Activated CD4-positive, alpha-beta T cell treated with anti-CD3 and anti-CD28 coated beads for 36 hours (primary cell): Measurements from ENCODE around the gene CRYGS. TPM values are rescaled to one million over a fixed set of nuclear protein-coding genes. Genes with fewer than 3 reads are reported as not detected.

Experiments
- ATAC-seq: fragments of 200-7000 bp; cut with Tn5 transposase; one replicate; pipeline ENCODE4 v1.10.0; 2021; ENCODE audit warnings: mild to moderate bottlenecking, moderate library complexity
- CTCF ChIA-PET: fragments of 350-600 bp; sonication (Branson Sonifier 250); formaldehyde crosslinking; loops from one replicate; lab custom pipeline; 2021; ENCODE audit warnings: antibody characterized with exemption; lab: Charles Lee
- POLR2A ChIA-PET: fragments of 350-600 bp; sonication (Branson Sonifier 250); formaldehyde crosslinking; loops from one replicate; lab custom pipeline; 2021; ENCODE audit warnings: antibody characterized with exemption, inconsistent platforms; lab: Charles Lee
- DNase-seq: peaks from one replicate; pipeline ENCODE4 v3.0.0-alpha.2; 2020
- H3K27ac Mint-ChIP-seq: one replicate; pipeline ENCODE4 v1.8.0; 2021; ENCODE audit warnings: mixed read lengths
- H3K27me3 Mint-ChIP-seq: one replicate; pipeline ENCODE4 v1.8.0; 2021; ENCODE audit warnings: mixed read lengths
- H3K36me3 Mint-ChIP-seq: one replicate; pipeline ENCODE4 v1.8.0; 2021; ENCODE audit warnings: low read depth, mixed read lengths
- H3K4me1 Mint-ChIP-seq: one replicate; pipeline ENCODE4 v1.8.0; 2021; ENCODE audit warnings: mixed read lengths
- H3K4me3 Mint-ChIP-seq: one replicate; pipeline ENCODE4 v1.8.0; 2021; ENCODE audit warnings: mild to moderate bottlenecking, moderate library complexity, mixed read lengths
- H3K9me3 Mint-ChIP-seq: one replicate; pipeline ENCODE4 v1.8.0; 2021; ENCODE audit warnings: low read depth, mixed read lengths
- intact Hi-C, 2 experiments: fragments of 100-400 bp; cut with DNase I in 1 of 2; cut with micrococcal nuclease in 1 of 2; formaldehyde crosslinking; loops; one replicate each; pipeline versions ENCODE4 v1.14.2 to v1.15.1; 2022 to 2024; cut with DNase I, micrococcal nuclease
- total RNA-seq, 2 experiments: library from RNA; stranded (reverse); gene quantifications; one replicate each; pipeline ENCODE4 v1.2.3, GENCODE V29; 2021

CRYGS gene
- total RNA-seq, 2 experiments from 2014 or later = 1.6 to 1.7 TPM

GRCh38 chr3:186520431-186520830 lies 23.7 kb downstream of the CRYGS start:
- ChIA-PET POLR2A (interaction anchor here (1.5 kb wide), 1 partner anchor 12 kb away, joined by 4 read pairs; no protein-coding TSS in a partner anchor), CTCF (interaction anchor here (0.6 to 5.5 kb wide), 8 partner anchors 8 to 698 kb away, joined by 3 to 59 read pairs (median 4); no protein-coding TSS in a partner anchor)
- peak overlapping the region; percentile 71 for H3K27ac Mint-ChIP-seq
- no peak for DNase-seq
- no peak overlapping the region for H3K4me3 Mint-ChIP-seq
- peaks cover 4% of the 10 kb centered on the region for H3K36me3 Mint-ChIP-seq
- intact Hi-C loops = no loop called here
- no peak for ATAC-seq
- H3K9me3 Mint-ChIP-seq = peaks cover 6% of the 10 kb centered on the region
- peaks cover 67% of the 10 kb centered on the region for H3K4me1 Mint-ChIP-seq
- no peaks in the 10 kb centered on the region for H3K27me3 Mint-ChIP-seq

GRCh38 chr3:186519021-186519658 lies 25.0 kb downstream of the CRYGS start:
- CTCF ChIA-PET = interaction anchor here (0.6 to 5.5 kb wide), 11 partner anchors 8 to 302 kb away, joined by 3 to 59 read pairs (median 4); no protein-coding TSS in a partner anchor
- POLR2A ChIA-PET = interaction anchor here (0.7 to 2.0 kb wide), 6 partner anchors 13 to 581 kb away, joined by 3 to 27 read pairs (median 4); partner anchors contain the start of genes DNAJB11 and TRA2B
- no peaks in the 10 kb centered on the region for H3K27me3 Mint-ChIP-seq
- intact Hi-C loops = no loop called here
- H3K4me3 Mint-ChIP-seq = peak overlapping the region; percentile 36
- peaks cover 4% of the 10 kb centered on the region for H3K36me3 Mint-ChIP-seq
- peak overlapping the region; percentile 93 for H3K27ac Mint-ChIP-seq
- ATAC-seq (peak; percentile 68), DNase-seq (peak; percentile 84)
- peaks cover 6% of the 10 kb centered on the region for H3K9me3 Mint-ChIP-seq
- H3K4me1 Mint-ChIP-seq = peaks cover 80% of the 10 kb centered on the region

- intact Hi-C loops = no loop called here
- Mint-ChIP-seq H3K36me3 (peaks cover 4% of the 10 kb centered on the region), H3K4me1 (peaks cover 93% of the 10 kb centered on the region), H3K4me3 (no peak overlapping the region), H3K27ac (peak overlapping the region; percentile 38), H3K27me3 (no peaks in the 10 kb centered on the region), H3K9me3 (peaks cover 6% of the 10 kb centered on the region)
- ChIA-PET POLR2A (interaction anchor here (1.2 kb wide), 1 partner anchor 15 kb away, joined by 3 read pairs; no protein-coding TSS in a partner anchor), CTCF (interaction anchor here (0.5 to 5.5 kb wide), 8 partner anchors 10 to 267 kb away, joined by 3 to 59 read pairs (median 4); no protein-coding TSS in a partner anchor)
- peak; percentile 41 for DNase-seq
- no peak for ATAC-seq
Observed at GRCh38 chr3:186517218-186517617, 27.0 kb downstream of the CRYGS start.

GRCh38 chr3:186516646-186517045 lies 27.5 kb downstream of the CRYGS start:
- peaks cover 95% of the 10 kb centered on the region for H3K4me1 Mint-ChIP-seq
- no peaks in the 10 kb centered on the region for H3K27me3 Mint-ChIP-seq
- no peak overlapping the region for H3K4me3 Mint-ChIP-seq
- POLR2A ChIA-PET = interaction anchor here (1.2 kb wide), 1 partner anchor 16 kb away, joined by 3 read pairs; no protein-coding TSS in a partner anchor
- ATAC-seq = no peak
- no peak overlapping the region for H3K27ac Mint-ChIP-seq
- peaks cover 4% of the 10 kb centered on the region for H3K36me3 Mint-ChIP-seq
- CTCF ChIA-PET = interaction anchor here (0.5 to 5.5 kb wide), 7 partner anchors 10 to 266 kb away, joined by 3 to 59 read pairs (median 4); no protein-coding TSS in a partner anchor
- intact Hi-C loops = no loop called here
- H3K9me3 Mint-ChIP-seq = peaks cover 6% of the 10 kb centered on the region
- no peak for DNase-seq

GRCh38 chr3:186515125-186515524 lies 29.1 kb downstream of the CRYGS start:
- Mint-ChIP-seq H3K4me1 (peaks cover 95% of the 10 kb centered on the region), H3K27me3 (no peaks in the 10 kb centered on the region), H3K9me3 (peaks cover 6% of the 10 kb centered on the region), H3K27ac (peak overlapping the region; percentile 79), H3K4me3 (no peak overlapping the region), H3K36me3 (peaks cover 4% of the 10 kb centered on the region)
- DNase-seq (peak; percentile 56), ATAC-seq (no peak)
- intact Hi-C loops = loop anchor here in 1 of 2 experiments (2.0 kb wide), 1 partner anchor 96 kb away; no protein-coding TSS in a partner anchor
- CTCF ChIA-PET = interaction anchor here (0.6 to 1.2 kb wide), 3 partner anchors 14 to 279 kb away, joined by 3 to 5 read pairs (median 4); no protein-coding TSS in a partner anchor
- POLR2A ChIA-PET = no interaction called here

GRCh38 chr3:186514296-186515002 lies 29.7 kb downstream of the CRYGS start:
- Mint-ChIP-seq H3K4me1 (peaks cover 95% of the 10 kb centered on the region), H3K9me3 (peaks cover 6% of the 10 kb centered on the region), H3K4me3 (no peak overlapping the region), H3K27ac (peak overlapping the region; percentile 79), H3K27me3 (no peaks in the 10 kb centered on the region), H3K36me3 (peaks cover 4% of the 10 kb centered on the region)
- DNase-seq (peak; percentile 67), ATAC-seq (peak; percentile 67)
- intact Hi-C loops = loop anchor here (1.0 to 5.0 kb wide), 5 partner anchors 20 to 368 kb away; no protein-coding TSS in a partner anchor
- ChIA-PET CTCF (interaction anchor here (0.7 to 1.6 kb wide), 3 partner anchors 19 to 264 kb away, joined by 3 to 11 read pairs (median 3); no protein-coding TSS in a partner anchor), POLR2A (no interaction called here)

GRCh38 chr3:186513386-186513785 lies 30.8 kb downstream of the CRYGS start:
- ChIA-PET CTCF (interaction anchor here (0.7 to 1.6 kb wide), 9 partner anchors 16 to 263 kb away, joined by 3 to 11 read pairs (median 3); no protein-coding TSS in a partner anchor), POLR2A (no interaction called here)
- no peak for DNase-seq
- no peak overlapping the region for H3K4me3 Mint-ChIP-seq
- H3K27ac Mint-ChIP-seq = no peak overlapping the region
- no peaks in the 10 kb centered on the region for H3K27me3 Mint-ChIP-seq
- intact Hi-C loops = loop anchor here (5.0 kb wide), 3 partner anchors 81 to 369 kb away; no protein-coding TSS in a partner anchor
- H3K9me3 Mint-ChIP-seq = peaks cover 6% of the 10 kb centered on the region
- no peak for ATAC-seq
- H3K36me3 Mint-ChIP-seq = peaks cover 4% of the 10 kb centered on the region
- H3K4me1 Mint-ChIP-seq = peaks cover 86% of the 10 kb centered on the region

- Mint-ChIP-seq H3K9me3 (peaks cover 6% of the 10 kb centered on the region), H3K27me3 (no peaks in the 10 kb centered on the region), H3K36me3 (peaks cover 4% of the 10 kb centered on the region), H3K4me3 (no peak overlapping the region), H3K27ac (no peak overlapping the region), H3K4me1 (peaks cover 80% of the 10 kb centered on the region)
- CTCF ChIA-PET = interaction anchor here (0.7 to 1.6 kb wide), 8 partner anchors 16 to 173 kb away, joined by 3 to 11 read pairs (median 3); no protein-coding TSS in a partner anchor
- no peak for DNase-seq
- no peak for ATAC-seq
- intact Hi-C loops = loop anchor here (5.0 kb wide), 3 partner anchors 80 to 370 kb away; no protein-coding TSS in a partner anchor
- POLR2A ChIA-PET = no interaction called here
Observed at GRCh38 chr3:186512570-186513302, 31.4 kb downstream of the CRYGS start.

GRCh38 chr3:186511702-186512101 lies 32.5 kb downstream of the CRYGS start:
- intact Hi-C loops = loop anchor here (1.0 to 5.0 kb wide), 4 partner anchors 10 to 371 kb away; no protein-coding TSS in a partner anchor
- CTCF ChIA-PET = interaction anchor here (0.6 to 1.5 kb wide), 5 partner anchors 8 to 105 kb away, joined by 3 to 11 read pairs (median 3); no protein-coding TSS in a partner anchor
- no peak for ATAC-seq
- POLR2A ChIA-PET = no interaction called here
- H3K27ac Mint-ChIP-seq = peak overlapping the region; percentile 5
- H3K27me3 Mint-ChIP-seq = no peaks in the 10 kb centered on the region
- H3K9me3 Mint-ChIP-seq = peaks cover 2% of the 10 kb centered on the region
- no peak overlapping the region for H3K4me3 Mint-ChIP-seq
- H3K36me3 Mint-ChIP-seq = peaks cover 2% of the 10 kb centered on the region
- H3K4me1 Mint-ChIP-seq = peaks cover 74% of the 10 kb centered on the region
- no peak for DNase-seq

- ChIA-PET POLR2A (interaction anchor here (0.7 kb wide), 1 partner anchor 24 kb away, joined by 6 read pairs; no protein-coding TSS in a partner anchor), CTCF (interaction anchor here (0.6 to 1.5 kb wide), 6 partner anchors 8 to 106 kb away, joined by 3 to 11 read pairs (median 3); no protein-coding TSS in a partner anchor)
- Mint-ChIP-seq H3K4me1 (peaks cover 77% of the 10 kb centered on the region), H3K27ac (peak overlapping the region; percentile 70), H3K27me3 (no peaks in the 10 kb centered on the region), H3K9me3 (no peaks in the 10 kb centered on the region), H3K36me3 (no peaks in the 10 kb centered on the region), H3K4me3 (no peak overlapping the region)
- intact Hi-C loops = loop anchor here (1.0 to 5.0 kb wide), 4 partner anchors 10 to 371 kb away; no protein-coding TSS in a partner anchor
- DNase-seq (peak; percentile 54), ATAC-seq (peak; percentile 61)
Observed at GRCh38 chr3:186511245-186511644, 32.9 kb downstream of the CRYGS start.
